NCI-H526 treated with DMSO at 0.1 percent for 48 hours (cell line): Measurements from ENCODE around the gene WNT8A.
"Not testable (repeated sequence)": the region's sequence is repeated elsewhere in the genome, so short reads cannot be mapped to it uniquely, and the experiment has no call there.

Experiments
- DNase-seq: peaks from one replicate; lab custom pipeline; 2025; lab: John Stamatoyannopoulos, UW

Gene WNT8A

GRCh38 chr5:138083702-138084101 is at the start of gene WNT8A:
Gene WNT8A (plus strand): TSS chr5:138084033. CDS start chr5:138084128, 95 bp downstream.
- no peak for DNase-seq

DNA sequence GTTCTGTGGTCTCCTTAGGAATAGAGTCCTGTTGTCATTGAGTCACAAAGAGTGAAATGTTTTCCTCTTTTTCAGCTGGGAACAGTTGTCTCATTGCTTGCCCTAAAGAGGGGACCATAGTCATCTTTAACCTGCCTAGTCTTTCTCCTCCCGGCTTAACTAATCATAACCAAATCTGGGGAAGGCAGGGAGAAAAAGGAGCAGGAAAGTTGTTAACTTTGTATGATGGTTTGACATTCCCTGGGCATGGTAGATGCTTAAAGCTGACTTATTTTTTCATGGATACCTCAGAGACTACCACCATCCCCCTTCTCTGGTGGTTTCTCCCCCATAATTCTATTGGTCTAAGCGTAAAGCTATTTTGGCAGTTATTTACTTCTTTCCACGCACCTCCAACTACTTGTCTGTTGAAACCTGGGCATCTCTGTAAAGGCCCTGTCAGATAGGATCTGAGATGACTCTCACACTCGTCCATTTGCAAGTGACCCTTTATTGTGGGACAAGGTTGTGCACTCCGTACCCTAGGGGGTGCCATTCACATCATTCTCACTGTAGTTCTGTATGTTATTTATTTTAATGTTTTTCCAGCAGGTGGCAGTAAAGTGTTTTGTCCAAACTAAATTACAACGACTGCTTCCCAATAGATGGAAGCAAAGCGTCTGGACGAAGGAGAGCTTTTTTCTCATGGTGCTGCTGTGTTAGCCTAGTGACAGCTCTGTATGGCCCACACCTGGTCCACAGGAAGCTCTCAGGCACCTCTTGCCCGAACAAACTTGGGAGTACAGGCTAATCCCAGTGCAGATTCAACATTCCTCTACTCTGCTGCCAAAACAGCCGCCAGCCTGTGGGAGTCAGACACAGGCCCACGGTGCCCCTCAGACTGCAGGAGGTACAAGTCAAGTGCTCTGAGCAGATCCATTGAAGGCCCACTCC is 48.0 kb upstream of the WNT8A start:
- peak; percentile 88 for DNase-seq

DNA sequence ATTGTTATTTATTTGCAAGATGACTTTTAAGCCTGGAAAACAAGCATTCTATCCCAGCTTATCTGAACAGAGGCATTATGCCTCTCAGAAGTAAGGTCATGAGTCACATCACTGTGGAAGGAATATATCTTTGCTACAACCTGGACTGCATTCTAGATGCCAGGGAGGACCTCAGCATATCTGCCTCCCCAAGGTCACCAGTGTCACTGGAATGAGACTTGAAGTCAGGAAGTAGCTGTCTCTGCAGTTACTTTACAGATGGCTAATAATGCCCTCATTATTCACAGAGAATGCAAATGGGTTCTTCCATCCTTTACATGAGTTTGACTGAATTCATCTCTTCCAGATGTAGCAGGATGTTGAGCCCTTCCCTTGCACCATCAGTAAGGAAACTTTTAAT is 46.6 kb upstream of the WNT8A start:
- DNase-seq = no peak

GRCh38 chr5:138037907-138038633 is 45.8 kb upstream of the WNT8A start:
- no peak for DNase-seq

- DNase-seq = no peak
Observed at GRCh38 chr5:138038826-138039225, 45.0 kb upstream of the WNT8A start.

DNA sequence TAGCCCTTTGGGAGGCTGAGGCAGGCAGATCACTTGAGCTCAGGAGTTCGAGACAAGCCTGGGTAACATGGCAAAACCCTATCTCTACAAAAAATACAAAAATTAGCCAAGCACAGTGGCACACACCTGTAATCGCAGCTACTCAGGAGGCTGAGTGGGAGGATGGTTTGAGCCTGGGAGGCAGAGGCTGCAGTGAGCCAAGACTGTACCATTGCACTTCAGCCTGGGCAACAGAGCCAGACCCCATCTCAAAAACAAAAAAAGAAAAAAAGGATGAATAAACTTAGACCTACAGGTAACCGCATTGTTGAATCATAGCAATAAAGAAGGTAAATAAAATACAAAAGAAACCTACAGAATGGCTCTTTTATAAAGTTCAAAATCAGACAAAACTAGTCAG is 38.5 kb upstream of the WNT8A start:
- not testable (repeated sequence) for DNase-seq

GRCh38 chr5:138051441-138052296 is 32.2 kb upstream of the WNT8A start:
- DNase-seq = no peak

DNA sequence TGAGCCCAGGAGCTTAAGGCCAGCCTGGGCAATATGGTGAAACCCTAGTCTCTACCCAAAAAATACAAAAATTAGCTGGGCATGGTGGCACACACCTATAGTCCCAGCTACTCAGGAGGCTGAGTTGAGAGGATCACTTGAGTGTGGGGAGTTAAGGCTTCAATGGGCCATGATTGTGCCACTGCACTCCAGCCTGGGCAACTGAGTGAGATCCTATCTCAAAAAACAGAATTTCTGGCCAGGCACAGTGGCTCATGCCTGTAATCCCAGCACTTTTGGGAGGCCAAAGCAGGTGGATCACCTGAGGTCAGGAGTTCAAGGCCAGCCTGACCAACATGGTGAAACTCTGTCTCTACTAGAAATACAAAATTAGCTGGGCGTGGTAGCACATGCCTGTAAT is 31.1 kb upstream of the WNT8A start:
- not testable (repeated sequence) for DNase-seq

DNA sequence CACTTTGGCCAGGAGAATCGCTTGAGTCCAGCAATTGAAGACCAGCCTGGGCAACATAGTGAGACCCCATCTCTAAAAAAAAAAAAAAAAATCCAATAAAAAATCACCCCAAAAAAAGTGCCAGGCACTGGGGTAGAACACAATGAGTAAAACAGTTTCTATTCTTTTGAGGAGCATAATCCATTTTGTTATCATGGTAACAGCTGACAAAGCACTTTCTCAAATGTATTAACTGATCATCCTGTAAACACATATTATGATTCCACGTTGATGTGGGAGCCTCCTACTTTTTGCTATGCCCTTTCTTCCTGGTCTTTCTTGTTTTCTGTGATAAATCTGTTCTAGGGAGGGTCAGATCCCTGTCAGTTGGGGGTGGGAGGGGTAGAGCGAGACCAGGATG is 30.3 kb upstream of the WNT8A start:
- DNase-seq = no peak

- no peak for DNase-seq
Observed at GRCh38 chr5:138054206-138054605, 29.6 kb upstream of the WNT8A start.

GRCh38 chr5:138054847-138055558 is 28.8 kb upstream of the WNT8A start:
- DNase-seq = no peak

DNA sequence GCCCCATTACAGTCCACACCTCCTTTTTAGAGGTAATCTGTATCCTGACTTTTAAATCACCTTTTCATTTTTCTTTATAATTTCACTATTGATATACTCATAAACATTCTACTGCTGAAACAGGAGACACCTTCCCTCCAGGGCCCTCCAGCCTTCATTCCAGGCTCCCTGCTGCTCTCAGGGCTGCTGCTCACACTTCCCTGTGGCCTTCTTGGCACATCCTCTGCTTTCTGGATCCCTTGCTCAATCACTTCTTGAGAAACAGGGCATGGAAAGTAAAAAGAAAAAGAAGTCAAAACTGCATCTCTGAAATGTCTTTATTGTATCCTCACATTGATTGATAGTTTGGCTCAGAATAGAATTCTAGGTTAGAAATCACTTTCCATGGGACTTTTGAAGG is 19.3 kb upstream of the WNT8A start:
- no peak for DNase-seq

DNA sequence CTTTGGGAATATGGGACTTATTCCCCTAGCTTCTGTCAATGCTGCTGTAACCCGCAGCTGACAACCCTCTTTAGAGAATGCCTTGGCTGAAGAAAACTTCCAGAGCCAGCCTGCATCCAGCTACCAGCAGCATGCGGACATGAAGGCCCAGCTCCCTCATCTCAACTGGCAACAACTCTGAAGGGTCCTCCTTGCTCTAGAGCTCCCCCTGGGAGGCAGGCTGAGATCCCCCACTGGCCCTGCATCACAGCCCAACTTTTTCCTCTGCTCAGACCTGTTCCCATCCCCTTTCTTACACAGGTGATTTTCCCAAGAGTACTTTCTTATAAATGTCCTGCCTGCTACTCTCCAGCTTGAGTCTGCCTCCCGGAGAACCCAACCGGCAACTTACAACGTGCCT is 18.7 kb upstream of the WNT8A start:
- no peak for DNase-seq

DNA sequence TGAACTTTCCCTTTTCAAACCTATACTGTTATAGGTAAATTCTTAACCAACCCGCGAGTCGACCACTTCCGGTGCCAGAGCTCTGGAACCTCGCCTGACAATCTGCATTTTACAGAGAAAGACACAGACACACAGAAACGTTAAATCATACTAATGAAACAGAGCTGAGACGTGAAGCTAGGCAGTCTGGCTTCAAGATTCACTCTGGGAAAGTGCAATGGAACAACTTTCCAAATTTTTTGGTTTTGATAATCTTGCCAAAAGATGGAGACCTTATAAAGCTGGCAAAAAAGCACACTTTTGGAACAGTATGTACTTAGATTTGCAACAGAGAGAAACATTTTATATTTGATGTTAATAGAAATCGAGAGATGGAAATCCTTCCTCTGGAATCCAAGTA is 15.9 kb upstream of the WNT8A start:
- DNase-seq = no peak

- DNase-seq = peak; percentile 65
Observed at GRCh38 chr5:138068742-138069600, 14.9 kb upstream of the WNT8A start.

- not testable (repeated sequence) for DNase-seq
Observed at GRCh38 chr5:138070026-138070425, 13.8 kb upstream of the WNT8A start.

GRCh38 chr5:138077064-138077696 is 6.7 kb upstream of the WNT8A start:
- peak; percentile 23 for DNase-seq

- DNase-seq = no peak
Observed at GRCh38 chr5:138078006-138078643, 5.7 kb upstream of the WNT8A start.

DNA sequence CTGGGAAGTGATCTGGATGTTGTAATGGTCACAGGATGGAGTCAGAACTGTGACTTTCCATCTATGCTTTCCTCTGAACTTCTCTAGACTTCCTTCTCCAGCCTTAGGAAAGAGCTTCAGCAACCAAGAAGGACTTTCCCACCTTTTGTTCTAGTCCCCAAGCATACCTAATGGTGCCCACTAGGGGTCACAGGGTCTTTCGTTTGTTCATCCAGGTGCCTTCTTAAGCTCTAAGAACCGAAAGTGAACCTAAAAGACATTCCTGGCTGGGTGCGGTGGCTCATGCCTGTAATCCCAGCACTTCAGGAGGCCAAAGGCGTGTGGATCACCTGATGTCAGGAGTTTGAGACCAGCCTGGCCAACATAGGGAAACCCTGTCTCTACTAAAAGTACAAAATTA is 1.8 kb upstream of the WNT8A start:
- DNase-seq = no peak

- no peak for DNase-seq
Observed at GRCh38 chr5:138091685-138092084, 7.9 kb downstream of the WNT8A start.
